ENCODE results near the gene BOK. TPM values are rescaled to one million over a fixed set of nuclear protein-coding genes. Genes with fewer than 3 reads are reported as not detected.

Gene BOK
- total RNA-seq, 1 experiment from 2014 or later = 41.5 TPM

DNA sequence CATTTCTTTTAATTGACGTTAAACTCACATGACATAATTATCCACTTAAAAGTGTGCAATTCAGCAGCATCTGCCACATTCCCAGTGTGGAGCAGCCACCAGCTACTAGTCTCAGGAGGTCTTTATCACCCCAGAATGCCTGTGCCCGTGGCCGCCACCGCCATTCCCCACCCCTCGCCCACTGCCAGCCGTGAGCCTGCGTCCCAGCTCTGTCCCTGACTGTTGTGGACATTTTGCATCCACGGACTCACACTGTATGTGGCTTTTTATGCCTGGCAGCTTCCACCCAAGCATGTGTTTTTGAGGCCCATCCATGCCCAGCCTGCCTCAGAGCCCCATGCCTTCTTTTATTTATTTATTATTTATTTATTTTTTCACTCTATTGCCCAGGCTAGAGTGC lies 9.2 kb downstream of the BOK start:
- Histone ChIP-seq H3K79me2 (ENCODE audit: insufficient read depth, low read length) (peaks cover 15% of the 10 kb centered on the region; the same call in 1 of the 2 replicates), H2AFZ (ENCODE audit: low read depth, low read length, poor library complexity, severe bottlenecking) (no peak overlapping the region), H3K27me3 (ENCODE audit: insufficient read depth, low read length) (no peaks in the 10 kb centered on the region), H3K4me3 (replicated peaks in 1 of 2; ENCODE audit: low read depth in 1 of 2, low read length in 2 of 2) (no peak overlapping the region), H3K36me3 (ENCODE audit: control insufficient read depth in 1 of 2, insufficient read depth in 2 of 2, low read length in 2 of 2) (peaks cover 6 to 17% of the 10 kb centered on the region in 2 experiments), H3K9me2 (ENCODE audit: insufficient read depth) (no peaks in the 10 kb centered on the region), H3K9me3 (ENCODE audit: control insufficient read depth in 1 of 2, insufficient read depth in 1 of 2, low read depth in 1 of 2, low read length in 2 of 2) (no peaks in the 10 kb centered on the region), H4K20me1 (ENCODE audit: insufficient read depth) (no peaks in the 10 kb centered on the region), H3K9ac (ENCODE audit: low read length) (no peak overlapping the region), H3K4me2 (ENCODE audit: low read length) (no peak overlapping the region), H3K27ac (ENCODE audit: low read depth, low read length) (no peak overlapping the region), H3K4me1 (ENCODE audit: control insufficient read depth in 1 of 2, insufficient read depth in 2 of 2, low read length in 2 of 2) (peaks cover 0 to 7% of the 10 kb centered on the region in 2 experiments; a peak in 2 of 4 replicates)
- RAD21 ChIA-PET (ENCODE audit: low non-redundant PET in 1 of 2, low total read pairs in 2 of 2, uncharacterized antibody in 2 of 2, unreplicated experiment in 2 of 2) = no interaction called here
- POLR2A ChIA-PET = interaction anchor here (1.1 kb wide), 1 partner anchor 9 kb away, joined by 4 read pairs; the partner anchor contains the start of gene BOK
- CTCF ChIA-PET = no interaction called here
- no TSS peak for BruUV-seq (replicated peaks)
- intact Hi-C loops (cut with micrococcal nuclease) = no loop called here
- ATAC-seq = no peak
- no peak for DNase-seq (ENCODE audit: low read depth, low spot score)
- TF ChIP-seq SIN3A (IDR thresholded peaks at IDR 0.05; ENCODE audit: low read depth) = no peak
- no peak for TF ChIP-seq CBX3 (IDR thresholded peaks at IDR 0.05; ENCODE audit: low read depth)
- TF ChIP-seq POLR2AphosphoS5 (IDR thresholded peaks at IDR 0.05; ENCODE audit: low read depth, low read length) = no peak
- no peak for TF ChIP-seq ZBTB33 (IDR thresholded peaks at IDR 0.05; ENCODE audit: extremely low read depth, insufficient replicate concordance, low read length)
- TF ChIP-seq EZH2phosphoT487 (IDR thresholded peaks at IDR 0.05; ENCODE audit: borderline replicate concordance) = no peak
- TF ChIP-seq FOSL1 (IDR thresholded peaks at IDR 0.05; ENCODE audit: low read depth) = no peak
- TF ChIP-seq ZNF274 (IDR thresholded peaks at IDR 0.05; ENCODE audit: low read depth, low read length) = no peak
- TF ChIP-seq, protein P1, sequence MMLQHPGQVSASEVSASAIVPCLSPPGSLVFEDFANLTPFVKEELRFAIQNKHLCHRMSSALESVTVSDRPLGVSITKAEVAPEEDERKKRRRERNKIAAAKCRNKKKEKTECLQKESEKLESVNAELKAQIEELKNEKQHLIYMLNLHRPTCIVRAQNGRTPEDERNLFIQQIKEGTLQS (IDR thresholded peaks at IDR 0.05) = no peak
- no peak for TF ChIP-seq EGR1 (IDR thresholded peaks at IDR 0.05; ENCODE audit: low read depth)
- TF ChIP-seq REST (IDR thresholded peaks at IDR 0.05; ENCODE audit: low read depth) = no peak
- no peak for TF ChIP-seq SP1 (IDR thresholded peaks at IDR 0.05; ENCODE audit: low read depth)
- TF ChIP-seq, protein P2, sequence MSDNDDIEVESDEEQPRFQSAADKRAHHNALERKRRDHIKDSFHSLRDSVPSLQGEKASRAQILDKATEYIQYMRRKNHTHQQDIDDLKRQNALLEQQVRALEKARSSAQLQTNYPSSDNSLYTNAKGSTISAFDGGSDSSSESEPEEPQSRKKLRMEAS (IDR thresholded peaks at IDR 0.05) = no peak
- no peak for TF ChIP-seq ZFX (IDR thresholded peaks at IDR 0.05)
- no peak for TF ChIP-seq SRF (IDR thresholded peaks at IDR 0.05; ENCODE audit: low read depth)
- TF ChIP-seq ELF1 (IDR thresholded peaks at IDR 0.05; ENCODE audit: borderline replicate concordance, low read depth) = no peak
- TF ChIP-seq, protein P3, sequence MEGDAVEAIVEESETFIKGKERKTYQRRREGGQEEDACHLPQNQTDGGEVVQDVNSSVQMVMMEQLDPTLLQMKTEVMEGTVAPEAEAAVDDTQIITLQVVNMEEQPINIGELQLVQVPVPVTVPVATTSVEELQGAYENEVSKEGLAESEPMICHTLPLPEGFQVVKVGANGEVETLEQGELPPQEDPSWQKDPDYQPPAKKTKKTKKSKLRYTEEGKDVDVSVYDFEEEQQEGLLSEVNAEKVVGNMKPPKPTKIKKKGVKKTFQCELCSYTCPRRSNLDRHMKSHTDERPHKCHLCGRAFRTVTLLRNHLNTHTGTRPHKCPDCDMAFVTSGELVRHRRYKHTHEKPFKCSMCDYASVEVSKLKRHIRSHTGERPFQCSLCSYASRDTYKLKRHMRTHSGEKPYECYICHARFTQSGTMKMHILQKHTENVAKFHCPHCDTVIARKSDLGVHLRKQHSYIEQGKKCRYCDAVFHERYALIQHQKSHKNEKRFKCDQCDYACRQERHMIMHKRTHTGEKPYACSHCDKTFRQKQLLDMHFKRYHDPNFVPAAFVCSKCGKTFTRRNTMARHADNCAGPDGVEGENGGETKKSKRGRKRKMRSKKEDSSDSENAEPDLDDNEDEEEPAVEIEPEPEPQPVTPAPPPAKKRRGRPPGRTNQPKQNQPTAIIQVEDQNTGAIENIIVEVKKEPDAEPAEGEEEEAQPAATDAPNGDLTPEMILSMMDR (IDR thresholded peaks at IDR 0.05 in 2 of 3, conservative IDR thresholded peaks at IDR 0.05 in 1 of 3; ENCODE audit: borderline replicate concordance in 1 of 3, insufficient read depth in 1 of 3, low read depth in 2 of 3, low read length in 2 of 3) = no peak
- TF ChIP-seq JUND (IDR thresholded peaks at IDR 0.05) = no peak
- TF ChIP-seq TCF7L2 (IDR thresholded peaks at IDR 0.05; ENCODE audit: borderline replicate concordance, extremely low read depth, insufficient read depth, insufficient read length) = no peak
- TF ChIP-seq POLR2A (IDR thresholded peaks at IDR 0.05; ENCODE audit: borderline replicate concordance, extremely low read depth, insufficient read depth, insufficient read length) = no peak

Data from HCT116 (cell line).